ENCODE results near the gene APPL2. TPM values are rescaled to one million over a fixed set of nuclear protein-coding genes. Genes with fewer than 3 reads are reported as not detected.

Gene APPL2
- 20.2 and 20.3 TPM in 2 replicates for total RNA-seq

GRCh38 chr12:105235732-105236476, at the start of gene APPL2:
TSS of gene APPL2 (minus strand) at chr12:105236174. CDS start at chr12:105236012, 162 bp downstream.

Other genes starting within 250 kb of the APPL2 start
- 5.2 and 8.7 TPM in 2 replicates for gene NOPCHAP1, start 249.9 kb downstream of the APPL2 start, total RNA-seq
- 0.34 and 0.87 TPM in 2 replicates for gene ALDH1L2, start 151.7 kb downstream of the APPL2 start, total RNA-seq
- 121 and 146 TPM in 2 replicates for gene WASHC4, start 128.4 kb downstream of the APPL2 start, total RNA-seq
- 8.9 and 17.8 TPM in 2 replicates for gene C12orf75, start 94.5 kb upstream of the APPL2 start, total RNA-seq